ENCODE data around the gene MEIS2.

Gene MEIS2

GRCh38 chr15:36954486-36954885 lies 145.9 kb downstream of the MEIS2 start:
- no peaks in the 10 kb centered on the region for H3K27me3 ChIP-seq (ENCODE audit: insufficient read depth, low read depth)
- H4K20me1 ChIP-seq (ENCODE audit: insufficient read depth): no peaks in the 10 kb centered on the region

GRCh38 chr15:36953346-36953745 lies 147.0 kb downstream of the MEIS2 start:
- no peak for TF ChIP-seq CTCF (conservative IDR thresholded peaks at IDR 0.05; ENCODE audit: low read depth, low read length)
- H2AFZ ChIP-seq (ENCODE audit: low read depth): no peak overlapping the region
- no peak overlapping the region for H3K4me2 ChIP-seq
- H3K9ac ChIP-seq: no peak overlapping the region
- H3K36me3 ChIP-seq (ENCODE audit: insufficient read depth): no peaks in the 10 kb centered on the region
- H4K20me1 ChIP-seq (ENCODE audit: insufficient read depth): no peaks in the 10 kb centered on the region
- no peaks in the 10 kb centered on the region for H3K79me2 ChIP-seq (ENCODE audit: insufficient read depth, low read depth)
- H3K27ac ChIP-seq: no peak overlapping the region
- no peaks in the 10 kb centered on the region for H3K4me1 ChIP-seq (ENCODE audit: low read depth, poor library complexity, severe bottlenecking)
- H3K27me3 ChIP-seq (ENCODE audit: insufficient read depth, low read depth): no peaks in the 10 kb centered on the region
- no peak overlapping the region for H3K4me3 ChIP-seq (IDR thresholded peaks at IDR 0.05; ENCODE audit: insufficient read depth, low read depth, low read length)

More at GRCh38 chr15:36954486-36954885, 145.9 kb downstream of the MEIS2 start:
- Histone ChIP-seq H3K4me3 (IDR thresholded peaks at IDR 0.05; ENCODE audit: insufficient read depth, low read depth, low read length) (no peak overlapping the region), H3K79me2 (ENCODE audit: insufficient read depth, low read depth) (no peaks in the 10 kb centered on the region), H3K4me2 (no peak overlapping the region), H3K9ac (no peak overlapping the region), H3K36me3 (ENCODE audit: insufficient read depth) (no peaks in the 10 kb centered on the region), H2AFZ (ENCODE audit: low read depth) (no peak overlapping the region), H3K27ac (no peak overlapping the region), H3K4me1 (ENCODE audit: low read depth, poor library complexity, severe bottlenecking) (no peaks in the 10 kb centered on the region)
- TF ChIP-seq CTCF (conservative IDR thresholded peaks at IDR 0.05; ENCODE audit: low read depth, low read length): no peak

GRCh38 chr15:36951731-36952247 lies 148.6 kb downstream of the MEIS2 start:
- H3K4me1 ChIP-seq (ENCODE audit: low read depth, poor library complexity, severe bottlenecking): no peaks in the 10 kb centered on the region
- H3K9ac ChIP-seq: no peak overlapping the region
- no peak overlapping the region for H3K4me3 ChIP-seq (IDR thresholded peaks at IDR 0.05; ENCODE audit: insufficient read depth, low read depth, low read length)
- TF ChIP-seq CTCF (conservative IDR thresholded peaks at IDR 0.05; ENCODE audit: low read depth, low read length): no peak
- H2AFZ ChIP-seq (ENCODE audit: low read depth): no peak overlapping the region
- no peaks in the 10 kb centered on the region for H4K20me1 ChIP-seq (ENCODE audit: insufficient read depth)
- no peak overlapping the region for H3K4me2 ChIP-seq
- no peak overlapping the region for H3K27ac ChIP-seq
- no peaks in the 10 kb centered on the region for H3K27me3 ChIP-seq (ENCODE audit: insufficient read depth, low read depth)
- H3K36me3 ChIP-seq (ENCODE audit: insufficient read depth): no peaks in the 10 kb centered on the region
- no peaks in the 10 kb centered on the region for H3K79me2 ChIP-seq (ENCODE audit: insufficient read depth, low read depth)

- no peaks in the 10 kb centered on the region for H3K4me1 ChIP-seq (ENCODE audit: low read depth, poor library complexity, severe bottlenecking)
- H3K4me2 ChIP-seq: no peak overlapping the region
- H2AFZ ChIP-seq (ENCODE audit: low read depth): no peak overlapping the region
- H3K9ac ChIP-seq: no peak overlapping the region
- H3K27ac ChIP-seq: no peak overlapping the region
- H3K4me3 ChIP-seq (IDR thresholded peaks at IDR 0.05; ENCODE audit: insufficient read depth, low read depth, low read length): no peak overlapping the region
- H3K79me2 ChIP-seq (ENCODE audit: insufficient read depth, low read depth): no peaks in the 10 kb centered on the region
- no peak for TF ChIP-seq CTCF (conservative IDR thresholded peaks at IDR 0.05; ENCODE audit: low read depth, low read length)
- no peaks in the 10 kb centered on the region for H3K27me3 ChIP-seq (ENCODE audit: insufficient read depth, low read depth)
- H3K36me3 ChIP-seq (ENCODE audit: insufficient read depth): no peaks in the 10 kb centered on the region
- no peaks in the 10 kb centered on the region for H4K20me1 ChIP-seq (ENCODE audit: insufficient read depth)
These were observed 150.0 kb downstream of the MEIS2 start for GRCh38 chr15:36950371-36950770.

Measured in KMS-11 (cell line).